GM23338 (cell line): ENCODE measurements around the gene SLC37A2. TPM values are rescaled to one million over a fixed set of nuclear protein-coding genes. Genes with fewer than 3 reads are reported as not detected.

Experiments
- ATAC-seq: fragments of 200-7000 bp; cut with Tn5 transposase; 3 replicates; pipeline ENCODE4 v1.9.1; 2020
- DNase-seq: peaks from one replicate; pipeline ENCODE4 v3.0.0-alpha.2; 2015; ENCODE audit warnings: low spot score
- H2AFZ ChIP-seq: fragments of 200-600 bp; sonication (generic); 2 replicates; pipeline ENCODE4 v1.8.0; 2016; ENCODE audit warnings: antibody characterized with exemption, mild to moderate bottlenecking, moderate library complexity
- H3F3A ChIP-seq: fragments of 200-600 bp; sonication (generic); replicated peaks from 2 replicates; pipeline ENCODE4 v1.8.0; 2017; ENCODE audit warnings: antibody characterized with exemption, mixed run types, low read depth
- H3K27ac ChIP-seq: fragments of 200-600 bp; sonication (generic); 2 replicates; pipeline ENCODE4 v1.6.1; 2016; ENCODE audit warnings: low read depth
- H3K27me3 ChIP-seq: fragments of 200-600 bp; sonication (generic); 2 replicates; pipeline ENCODE4 v1.8.0; 2016; ENCODE audit warnings: mild to moderate bottlenecking, mixed run types, moderate library complexity; ENCODE audit not compliant: insufficient read depth
- H3K36me3 ChIP-seq: fragments of 200-600 bp; sonication (generic); 2 replicates; pipeline ENCODE4 v1.8.0; 2016; ENCODE audit warnings: mild to moderate bottlenecking; ENCODE audit not compliant: insufficient read depth
- H3K4me1 ChIP-seq: fragments of 200-600 bp; sonication (generic); 2 replicates; pipeline ENCODE4 v1.8.0; 2016; ENCODE audit warnings: mild to moderate bottlenecking, moderate library complexity; ENCODE audit not compliant: insufficient read depth
- H3K4me2 ChIP-seq: fragments of 200-600 bp; sonication (generic); 2 replicates; pipeline ENCODE4 v1.7.1; 2017; ENCODE audit warnings: mixed run types
- H3K4me3 ChIP-seq: fragments of 200-600 bp; sonication (generic); 2 replicates; pipeline ENCODE4 v1.6.1; 2016; ENCODE audit warnings: mixed run types
- H3K79me2 ChIP-seq: fragments of 200-600 bp; sonication (generic); replicated peaks from 2 replicates; pipeline ENCODE4 v1.8.0; 2017; ENCODE audit warnings: mild to moderate bottlenecking; ENCODE audit not compliant: insufficient read depth
- H3K9me2 ChIP-seq: fragments of 200-600 bp; sonication (generic); 2 replicates; pipeline ENCODE4 v1.8.0; 2017; ENCODE audit not compliant: insufficient read depth
- H4K20me1 ChIP-seq: fragments of 200-600 bp; sonication (generic); replicated peaks from 2 replicates; pipeline ENCODE4 v1.8.0; 2017; ENCODE audit warnings: mild to moderate bottlenecking; ENCODE audit not compliant: insufficient read depth
- H3K27ac Mint-ChIP-seq: 2 replicates; pipeline ENCODE4 v1.8.0; 2020; ENCODE audit warnings: inconsistent platforms, mild to moderate bottlenecking, moderate library complexity, mixed read lengths
- H3K27me3 Mint-ChIP-seq: 3 replicates; pipeline ENCODE4 v1.8.0; 2022; ENCODE audit warnings: low read depth, mild to moderate bottlenecking, moderate library complexity, mixed read lengths, inconsistent platforms; ENCODE audit not compliant: insufficient read depth, poor library complexity
- H3K36me3 Mint-ChIP-seq: 3 replicates; pipeline ENCODE4 v1.8.0; 2021; ENCODE audit warnings: low read depth, mild to moderate bottlenecking, inconsistent platforms, moderate library complexity, mixed read lengths
- H3K4me1 Mint-ChIP-seq: 3 replicates; pipeline ENCODE4 v1.8.0; 2020; ENCODE audit warnings: mild to moderate bottlenecking, inconsistent platforms, mixed read lengths
- H3K4me3 Mint-ChIP-seq: 3 replicates; pipeline ENCODE4 v1.8.0; 2021; ENCODE audit warnings: moderate library complexity, mild to moderate bottlenecking, inconsistent platforms, mixed read lengths
- H3K9me3 Mint-ChIP-seq: 3 replicates; pipeline ENCODE4 v1.8.0; 2020; ENCODE audit warnings: moderate library complexity, mild to moderate bottlenecking, inconsistent platforms, mixed read lengths
- EZH2phosphoT487 ChIP-seq: fragments of 200-600 bp; sonication (generic); IDR thresholded peaks from one replicate; pipeline ENCODE4 v1.8.1; 2018; ENCODE audit warnings: antibody characterized with exemption; ENCODE audit not compliant: unreplicated experiment
- JUNB ChIP-seq: IDR thresholded peaks from one replicate; pipeline ENCODE4 v1.6.1; 2016; ENCODE audit warnings: antibody characterized with exemption; ENCODE audit not compliant: unreplicated experiment
- POLR2AphosphoS5 ChIP-seq: IDR thresholded peaks from 2 replicates; pipeline ENCODE4 v1.6.1; 2016; ENCODE audit warnings: antibody characterized with exemption, low read depth
- STAT1 ChIP-seq: IDR thresholded peaks from one replicate; pipeline ENCODE4 v1.6.1; 2016; ENCODE audit warnings: antibody characterized with exemption; ENCODE audit not compliant: unreplicated experiment
- polyA plus RNA-seq: library from polyadenylated mRNA; unstranded; fragments of >200 nt; fragmentation: Nextera tagmentation; extraction: Ambion mirVana; gene quantifications from 2 replicates; pipeline ENCODE4 v1.2.1, GENCODE V29; 2016
- total RNA-seq: library from RNA; depleted of rRNA; stranded (reverse); fragments of >200 nt; shearing (Covaris generic); gene quantifications from 2 replicates; pipeline ENCODE4 v1.2.3, GENCODE V29; 2014
- TF ChIP-seq, protein P1 (sequence below), 2 experiments: fragments of 200-600 bp in 1 of 2; sonication (generic) in 1 of 2; conservative IDR thresholded peaks; 2 replicates each; pipeline versions ENCODE4 v1.5.1 to v1.6.1; 2016 to 2017; ENCODE audit warnings: antibody characterized with exemption in 2 of 2, low read depth in 2 of 2, mild to moderate bottlenecking in 2 of 2, moderate library complexity in 1 of 2
- TF ChIP-seq, protein P2 (sequence below): IDR thresholded peaks from 2 replicates; pipeline ENCODE4 v1.6.1; 2016; ENCODE audit warnings: antibody characterized with exemption
- TF ChIP-seq, protein P3 (sequence below): IDR thresholded peaks from one replicate; pipeline ENCODE4 v1.6.1; 2018; ENCODE audit warnings: antibody characterized with exemption; ENCODE audit not compliant: unreplicated experiment
- TF ChIP-seq, protein P4 (sequence below): fragments of 250-450 bp; sonication (Bioruptor Pico); IDR thresholded peaks from 2 replicates; pipeline ENCODE4 v1.5.0; 2020; ENCODE audit warnings: mild to moderate bottlenecking, moderate library complexity

SLC37A2 gene
- total and polyA plus RNA-seq, 2 experiments from 2014 or later = 0.40 to 1.6 TPM

DNA sequence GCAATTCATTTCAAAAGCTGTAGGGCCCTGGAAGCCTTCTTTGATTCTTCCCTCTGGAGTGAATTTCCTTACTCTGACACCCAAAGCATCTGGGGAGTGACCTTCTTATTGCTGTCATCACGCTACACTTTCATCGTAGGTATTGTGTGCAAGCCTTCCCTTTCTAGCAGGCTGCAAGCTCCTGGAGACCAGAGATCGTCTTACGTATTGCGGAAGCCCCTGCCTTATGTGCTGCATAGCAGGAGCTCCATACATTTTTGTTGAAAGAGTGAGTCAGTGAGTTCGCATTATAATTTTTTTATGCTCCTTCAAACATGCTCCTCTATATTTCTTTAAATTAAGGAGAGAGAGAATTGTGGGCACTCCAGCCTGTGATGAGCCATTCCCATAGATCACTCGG, 69.5 kb downstream of the SLC37A2 start:
- Histone ChIP-seq H3K9me2 (no peaks in the 10 kb centered on the region), H2AFZ (no peak overlapping the region), H3K27ac (no peak overlapping the region), H3K79me2 (no peaks in the 10 kb centered on the region), H3K4me2 (no peak overlapping the region), H3K27me3 (no peaks in the 10 kb centered on the region), H4K20me1 (no peaks in the 10 kb centered on the region), H3F3A (no peaks in the 10 kb centered on the region), H3K36me3 (no peaks in the 10 kb centered on the region), H3K4me1 (no peaks in the 10 kb centered on the region; the same call in 1 of the 2 replicates), H3K4me3 (no peak overlapping the region)
- no peak for TF ChIP-seq STAT1
- TF ChIP-seq POLR2AphosphoS5 = no peak
- no peak for TF ChIP-seq EZH2phosphoT487
- TF ChIP-seq JUNB = no peak
- TF ChIP-seq, protein P1, sequence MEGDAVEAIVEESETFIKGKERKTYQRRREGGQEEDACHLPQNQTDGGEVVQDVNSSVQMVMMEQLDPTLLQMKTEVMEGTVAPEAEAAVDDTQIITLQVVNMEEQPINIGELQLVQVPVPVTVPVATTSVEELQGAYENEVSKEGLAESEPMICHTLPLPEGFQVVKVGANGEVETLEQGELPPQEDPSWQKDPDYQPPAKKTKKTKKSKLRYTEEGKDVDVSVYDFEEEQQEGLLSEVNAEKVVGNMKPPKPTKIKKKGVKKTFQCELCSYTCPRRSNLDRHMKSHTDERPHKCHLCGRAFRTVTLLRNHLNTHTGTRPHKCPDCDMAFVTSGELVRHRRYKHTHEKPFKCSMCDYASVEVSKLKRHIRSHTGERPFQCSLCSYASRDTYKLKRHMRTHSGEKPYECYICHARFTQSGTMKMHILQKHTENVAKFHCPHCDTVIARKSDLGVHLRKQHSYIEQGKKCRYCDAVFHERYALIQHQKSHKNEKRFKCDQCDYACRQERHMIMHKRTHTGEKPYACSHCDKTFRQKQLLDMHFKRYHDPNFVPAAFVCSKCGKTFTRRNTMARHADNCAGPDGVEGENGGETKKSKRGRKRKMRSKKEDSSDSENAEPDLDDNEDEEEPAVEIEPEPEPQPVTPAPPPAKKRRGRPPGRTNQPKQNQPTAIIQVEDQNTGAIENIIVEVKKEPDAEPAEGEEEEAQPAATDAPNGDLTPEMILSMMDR (conservative IDR thresholded peaks at IDR 0.05; ENCODE audit: low read depth in 2 of 2) = no peak
- TF ChIP-seq, protein P2, sequence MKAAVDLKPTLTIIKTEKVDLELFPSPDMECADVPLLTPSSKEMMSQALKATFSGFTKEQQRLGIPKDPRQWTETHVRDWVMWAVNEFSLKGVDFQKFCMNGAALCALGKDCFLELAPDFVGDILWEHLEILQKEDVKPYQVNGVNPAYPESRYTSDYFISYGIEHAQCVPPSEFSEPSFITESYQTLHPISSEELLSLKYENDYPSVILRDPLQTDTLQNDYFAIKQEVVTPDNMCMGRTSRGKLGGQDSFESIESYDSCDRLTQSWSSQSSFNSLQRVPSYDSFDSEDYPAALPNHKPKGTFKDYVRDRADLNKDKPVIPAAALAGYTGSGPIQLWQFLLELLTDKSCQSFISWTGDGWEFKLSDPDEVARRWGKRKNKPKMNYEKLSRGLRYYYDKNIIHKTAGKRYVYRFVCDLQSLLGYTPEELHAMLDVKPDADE = no peak
- TF ChIP-seq, protein P3, sequence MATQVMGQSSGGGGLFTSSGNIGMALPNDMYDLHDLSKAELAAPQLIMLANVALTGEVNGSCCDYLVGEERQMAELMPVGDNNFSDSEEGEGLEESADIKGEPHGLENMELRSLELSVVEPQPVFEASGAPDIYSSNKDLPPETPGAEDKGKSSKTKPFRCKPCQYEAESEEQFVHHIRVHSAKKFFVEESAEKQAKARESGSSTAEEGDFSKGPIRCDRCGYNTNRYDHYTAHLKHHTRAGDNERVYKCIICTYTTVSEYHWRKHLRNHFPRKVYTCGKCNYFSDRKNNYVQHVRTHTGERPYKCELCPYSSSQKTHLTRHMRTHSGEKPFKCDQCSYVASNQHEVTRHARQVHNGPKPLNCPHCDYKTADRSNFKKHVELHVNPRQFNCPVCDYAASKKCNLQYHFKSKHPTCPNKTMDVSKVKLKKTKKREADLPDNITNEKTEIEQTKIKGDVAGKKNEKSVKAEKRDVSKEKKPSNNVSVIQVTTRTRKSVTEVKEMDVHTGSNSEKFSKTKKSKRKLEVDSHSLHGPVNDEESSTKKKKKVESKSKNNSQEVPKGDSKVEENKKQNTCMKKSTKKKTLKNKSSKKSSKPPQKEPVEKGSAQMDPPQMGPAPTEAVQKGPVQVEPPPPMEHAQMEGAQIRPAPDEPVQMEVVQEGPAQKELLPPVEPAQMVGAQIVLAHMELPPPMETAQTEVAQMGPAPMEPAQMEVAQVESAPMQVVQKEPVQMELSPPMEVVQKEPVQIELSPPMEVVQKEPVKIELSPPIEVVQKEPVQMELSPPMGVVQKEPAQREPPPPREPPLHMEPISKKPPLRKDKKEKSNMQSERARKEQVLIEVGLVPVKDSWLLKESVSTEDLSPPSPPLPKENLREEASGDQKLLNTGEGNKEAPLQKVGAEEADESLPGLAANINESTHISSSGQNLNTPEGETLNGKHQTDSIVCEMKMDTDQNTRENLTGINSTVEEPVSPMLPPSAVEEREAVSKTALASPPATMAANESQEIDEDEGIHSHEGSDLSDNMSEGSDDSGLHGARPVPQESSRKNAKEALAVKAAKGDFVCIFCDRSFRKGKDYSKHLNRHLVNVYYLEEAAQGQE = no peak
- TF ChIP-seq, protein P4, sequence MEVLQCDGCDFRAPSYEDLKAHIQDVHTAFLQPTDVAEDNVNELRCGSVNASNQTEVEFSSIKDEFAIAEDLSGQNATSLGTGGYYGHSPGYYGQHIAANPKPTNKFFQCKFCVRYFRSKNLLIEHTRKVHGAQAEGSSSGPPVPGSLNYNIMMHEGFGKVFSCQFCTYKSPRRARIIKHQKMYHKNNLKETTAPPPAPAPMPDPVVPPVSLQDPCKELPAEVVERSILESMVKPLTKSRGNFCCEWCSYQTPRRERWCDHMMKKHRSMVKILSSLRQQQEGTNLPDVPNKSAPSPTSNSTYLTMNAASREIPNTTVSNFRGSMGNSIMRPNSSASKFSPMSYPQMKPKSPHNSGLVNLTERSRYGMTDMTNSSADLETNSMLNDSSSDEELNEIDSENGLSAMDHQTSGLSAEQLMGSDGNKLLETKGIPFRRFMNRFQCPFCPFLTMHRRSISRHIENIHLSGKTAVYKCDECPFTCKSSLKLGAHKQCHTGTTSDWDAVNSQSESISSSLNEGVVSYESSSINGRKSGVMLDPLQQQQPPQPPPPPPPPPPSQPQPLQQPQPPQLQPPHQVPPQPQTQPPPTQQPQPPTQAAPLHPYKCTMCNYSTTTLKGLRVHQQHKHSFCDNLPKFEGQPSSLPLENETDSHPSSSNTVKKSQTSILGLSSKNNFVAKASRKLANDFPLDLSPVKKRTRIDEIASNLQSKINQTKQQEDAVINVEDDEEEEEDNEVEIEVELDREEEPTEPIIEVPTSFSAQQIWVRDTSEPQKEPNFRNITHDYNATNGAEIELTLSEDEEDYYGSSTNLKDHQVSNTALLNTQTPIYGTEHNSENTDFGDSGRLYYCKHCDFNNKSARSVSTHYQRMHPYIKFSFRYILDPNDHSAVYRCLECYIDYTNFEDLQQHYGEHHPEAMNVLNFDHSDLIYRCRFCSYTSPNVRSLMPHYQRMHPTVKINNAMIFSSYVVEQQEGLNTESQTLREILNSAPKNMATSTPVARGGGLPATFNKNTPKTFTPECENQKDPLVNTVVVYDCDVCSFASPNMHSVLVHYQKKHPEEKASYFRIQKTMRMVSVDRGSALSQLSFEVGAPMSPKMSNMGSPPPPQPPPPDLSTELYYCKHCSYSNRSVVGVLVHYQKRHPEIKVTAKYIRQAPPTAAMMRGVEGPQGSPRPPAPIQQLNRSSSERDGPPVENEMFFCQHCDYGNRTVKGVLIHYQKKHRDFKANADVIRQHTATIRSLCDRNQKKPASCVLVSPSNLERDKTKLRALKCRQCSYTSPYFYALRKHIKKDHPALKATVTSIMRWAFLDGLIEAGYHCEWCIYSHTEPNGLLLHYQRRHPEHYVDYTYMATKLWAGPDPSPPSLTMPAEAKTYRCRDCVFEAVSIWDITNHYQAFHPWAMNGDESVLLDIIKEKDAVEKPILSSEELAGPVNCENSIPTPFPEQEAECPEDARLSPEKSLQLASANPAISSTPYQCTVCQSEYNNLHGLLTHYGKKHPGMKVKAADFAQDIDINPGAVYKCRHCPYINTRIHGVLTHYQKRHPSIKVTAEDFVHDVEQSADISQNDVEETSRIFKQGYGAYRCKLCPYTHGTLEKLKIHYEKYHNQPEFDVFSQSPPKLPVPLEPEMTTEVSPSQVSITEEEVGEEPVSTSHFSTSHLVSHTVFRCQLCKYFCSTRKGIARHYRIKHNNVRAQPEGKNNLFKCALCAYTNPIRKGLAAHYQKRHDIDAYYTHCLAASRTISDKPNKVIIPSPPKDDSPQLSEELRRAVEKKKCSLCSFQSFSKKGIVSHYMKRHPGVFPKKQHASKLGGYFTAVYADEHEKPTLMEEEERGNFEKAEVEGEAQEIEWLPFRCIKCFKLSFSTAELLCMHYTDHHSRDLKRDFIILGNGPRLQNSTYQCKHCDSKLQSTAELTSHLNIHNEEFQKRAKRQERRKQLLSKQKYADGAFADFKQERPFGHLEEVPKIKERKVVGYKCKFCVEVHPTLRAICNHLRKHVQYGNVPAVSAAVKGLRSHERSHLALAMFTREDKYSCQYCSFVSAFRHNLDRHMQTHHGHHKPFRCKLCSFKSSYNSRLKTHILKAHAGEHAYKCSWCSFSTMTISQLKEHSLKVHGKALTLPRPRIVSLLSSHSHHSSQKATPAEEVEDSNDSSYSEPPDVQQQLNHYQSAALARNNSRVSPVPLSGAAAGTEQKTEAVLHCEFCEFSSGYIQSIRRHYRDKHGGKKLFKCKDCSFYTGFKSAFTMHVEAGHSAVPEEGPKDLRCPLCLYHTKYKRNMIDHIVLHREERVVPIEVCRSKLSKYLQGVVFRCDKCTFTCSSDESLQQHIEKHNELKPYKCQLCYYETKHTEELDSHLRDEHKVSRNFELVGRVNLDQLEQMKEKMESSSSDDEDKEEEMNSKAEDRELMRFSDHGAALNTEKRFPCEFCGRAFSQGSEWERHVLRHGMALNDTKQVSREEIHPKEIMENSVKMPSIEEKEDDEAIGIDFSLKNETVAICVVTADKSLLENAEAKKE = no peak
- no peak overlapping the region for H3K4me3 Mint-ChIP-seq
- no peaks in the 10 kb centered on the region for H3K36me3 Mint-ChIP-seq
- peaks cover 7% of the 10 kb centered on the region for H3K4me1 Mint-ChIP-seq
- DNase-seq (no peak), ATAC-seq (no peak)
- H3K27ac Mint-ChIP-seq = no peak overlapping the region
- no peaks in the 10 kb centered on the region; the same call in 2 of the 3 replicates for H3K9me3 Mint-ChIP-seq
- H3K27me3 Mint-ChIP-seq = peaks cover 3% of the 10 kb centered on the region
